ENCODE measurements around the gene TMEM141. TPM values are rescaled to one million over a fixed set of nuclear protein-coding genes. Genes with fewer than 3 reads are reported as not detected.

The TMEM141 gene
- total RNA-seq, 4 donors from 2014 or later, result 179 to 392 (median 224) TPM

DNA sequence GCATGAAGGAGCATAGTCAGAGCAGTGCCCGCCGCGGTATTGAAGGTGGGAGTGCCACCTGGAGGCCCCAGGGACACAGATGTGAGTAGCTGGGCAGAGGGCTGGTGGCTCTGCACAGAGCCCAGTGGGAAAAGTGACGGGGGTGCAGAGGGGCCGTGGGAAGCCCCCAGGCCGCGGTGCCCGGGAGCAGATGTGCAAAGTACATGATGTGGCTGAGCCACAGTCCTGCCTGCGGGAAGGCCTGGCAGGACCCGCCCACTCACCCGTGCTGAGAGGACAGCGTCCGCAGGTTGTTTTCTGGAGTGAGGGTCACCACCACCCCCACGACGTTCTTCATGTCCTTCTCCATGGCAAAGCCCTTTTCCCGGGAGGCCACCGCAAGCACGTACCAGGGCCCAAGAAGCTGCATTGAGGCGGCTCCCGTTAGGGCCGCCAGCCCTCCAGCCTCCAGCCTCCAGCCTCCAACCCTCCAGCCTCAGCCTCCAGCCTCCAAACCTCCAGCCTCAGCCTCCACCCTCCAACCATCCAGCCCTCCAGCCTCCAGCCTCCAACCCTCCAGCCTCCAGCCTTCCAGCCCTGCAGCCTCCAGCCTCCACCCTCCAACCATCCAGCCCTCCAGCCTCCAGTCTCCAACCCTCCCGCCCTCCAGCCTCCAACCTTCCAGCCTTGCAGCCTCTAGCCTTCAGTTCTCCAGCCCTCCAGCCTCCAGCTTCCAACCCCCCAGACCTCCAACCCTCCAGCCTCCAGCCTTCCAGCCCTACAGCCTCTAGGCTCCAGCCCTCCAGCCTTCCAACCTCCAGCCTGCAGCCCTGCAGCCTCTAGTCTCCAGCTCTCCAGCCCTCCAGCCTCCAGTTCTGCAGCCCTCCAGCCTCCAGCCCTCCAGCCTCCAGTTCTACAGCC, 43.7 kb upstream of the TMEM141 start:
- H3K9me3 ChIP-seq, result no peaks in the 10 kb centered on the region
- 81 to 88% methylated on average over 11 to 20 of the region's 22 CpGs for WGBS, 2 donors (ENCODE audit: low coverage in 1 of 2)
- no peak for TF ChIP-seq POLR2A (IDR thresholded peaks at IDR 0.05)
- TF ChIP-seq, protein P1, sequence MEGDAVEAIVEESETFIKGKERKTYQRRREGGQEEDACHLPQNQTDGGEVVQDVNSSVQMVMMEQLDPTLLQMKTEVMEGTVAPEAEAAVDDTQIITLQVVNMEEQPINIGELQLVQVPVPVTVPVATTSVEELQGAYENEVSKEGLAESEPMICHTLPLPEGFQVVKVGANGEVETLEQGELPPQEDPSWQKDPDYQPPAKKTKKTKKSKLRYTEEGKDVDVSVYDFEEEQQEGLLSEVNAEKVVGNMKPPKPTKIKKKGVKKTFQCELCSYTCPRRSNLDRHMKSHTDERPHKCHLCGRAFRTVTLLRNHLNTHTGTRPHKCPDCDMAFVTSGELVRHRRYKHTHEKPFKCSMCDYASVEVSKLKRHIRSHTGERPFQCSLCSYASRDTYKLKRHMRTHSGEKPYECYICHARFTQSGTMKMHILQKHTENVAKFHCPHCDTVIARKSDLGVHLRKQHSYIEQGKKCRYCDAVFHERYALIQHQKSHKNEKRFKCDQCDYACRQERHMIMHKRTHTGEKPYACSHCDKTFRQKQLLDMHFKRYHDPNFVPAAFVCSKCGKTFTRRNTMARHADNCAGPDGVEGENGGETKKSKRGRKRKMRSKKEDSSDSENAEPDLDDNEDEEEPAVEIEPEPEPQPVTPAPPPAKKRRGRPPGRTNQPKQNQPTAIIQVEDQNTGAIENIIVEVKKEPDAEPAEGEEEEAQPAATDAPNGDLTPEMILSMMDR (IDR thresholded peaks at IDR 0.05), result no peak
- TF ChIP-seq POLR2AphosphoS5 (IDR thresholded peaks at IDR 0.05), result no peak
- TF ChIP-seq EP300 (IDR thresholded peaks at IDR 0.05; ENCODE audit: low read depth), result no peak
- H3K27me3 ChIP-seq, result peaks cover 32% of the 10 kb centered on the region
- peaks cover 0 to 4% (median under 1%) of the 10 kb centered on the region in 4 donors for H3K4me1 ChIP-seq
- intact Hi-C loops (cut with DNase I; ENCODE audit: low total_unique reads), result no loop called here
- H3K4me3 ChIP-seq, result no peak overlapping the region
- no peak for DNase-seq
- H3K27ac ChIP-seq, result no peak overlapping the region
- no peaks in the 10 kb centered on the region for H3K36me3 ChIP-seq
- in situ Hi-C loops (cut with MboI; ENCODE audit: low pct_ligation_motif_present in 1 of 4, low pct_unique_long_range_greater_than_20kb in 1 of 4, low sequenced_read_pairs in 3 of 4), result no loop called here

DNA sequence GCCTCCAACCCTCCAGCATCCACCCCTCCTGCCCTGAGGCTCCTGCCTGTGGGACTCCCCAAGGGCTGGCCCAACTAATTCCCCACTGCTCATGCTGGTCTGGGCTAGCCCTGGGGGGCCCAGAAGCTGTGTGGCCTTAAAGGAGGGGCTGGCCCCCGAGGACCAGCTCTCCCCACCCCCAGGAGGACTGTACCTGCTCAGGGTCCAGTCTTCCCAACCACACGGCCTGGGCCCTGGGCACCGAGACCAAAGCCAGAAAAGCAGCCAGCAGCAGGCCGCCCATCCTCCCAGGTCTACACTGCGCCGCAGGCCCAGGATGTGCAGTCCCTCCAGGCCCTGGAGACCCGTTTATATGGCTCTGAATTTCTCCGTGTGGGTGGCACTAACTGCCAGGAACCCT, 42.9 kb upstream of the TMEM141 start, which contains the start of gene LCN6:
Gene LCN6 (minus strand): TSS at position 325 of the 400 bp plus-strand sequence. CDS start 42 bp downstream, at position 283.
- TF ChIP-seq EP300 (IDR thresholded peaks at IDR 0.05; ENCODE audit: low read depth) (no peak), POLR2AphosphoS5 (IDR thresholded peaks at IDR 0.05) (no peak), POLR2A (IDR thresholded peaks at IDR 0.05) (no peak)
- TF ChIP-seq, protein P1 (IDR thresholded peaks at IDR 0.05), result no peak
- Histone ChIP-seq H3K27ac (peak within 1 kb of the TSS in 1 of 4 donors; percentile 43), H3K4me1 (no peaks in the 10 kb centered on the region), H3K36me3 (no peaks in the 10 kb centered on the region), H3K4me3 (no peak within 1 kb of the TSS), H3K9me3 (no peaks in the 10 kb centered on the region), H3K27me3 (peaks cover 27% of the 10 kb centered on the region)
- no peak for DNase-seq
- in situ Hi-C loops (cut with MboI; ENCODE audit: low pct_ligation_motif_present in 1 of 4, low pct_unique_long_range_greater_than_20kb in 1 of 4, low sequenced_read_pairs in 3 of 4), result no loop called here
- intact Hi-C loops (cut with DNase I; ENCODE audit: low total_unique reads), result no loop called here
- WGBS, 2 donors (ENCODE audit: low coverage in 1 of 2), result 42% methylated on average over 3 of the region's 8 CpGs; no CpG with 5 or more reads in 1 of the 2 donors

DNA sequence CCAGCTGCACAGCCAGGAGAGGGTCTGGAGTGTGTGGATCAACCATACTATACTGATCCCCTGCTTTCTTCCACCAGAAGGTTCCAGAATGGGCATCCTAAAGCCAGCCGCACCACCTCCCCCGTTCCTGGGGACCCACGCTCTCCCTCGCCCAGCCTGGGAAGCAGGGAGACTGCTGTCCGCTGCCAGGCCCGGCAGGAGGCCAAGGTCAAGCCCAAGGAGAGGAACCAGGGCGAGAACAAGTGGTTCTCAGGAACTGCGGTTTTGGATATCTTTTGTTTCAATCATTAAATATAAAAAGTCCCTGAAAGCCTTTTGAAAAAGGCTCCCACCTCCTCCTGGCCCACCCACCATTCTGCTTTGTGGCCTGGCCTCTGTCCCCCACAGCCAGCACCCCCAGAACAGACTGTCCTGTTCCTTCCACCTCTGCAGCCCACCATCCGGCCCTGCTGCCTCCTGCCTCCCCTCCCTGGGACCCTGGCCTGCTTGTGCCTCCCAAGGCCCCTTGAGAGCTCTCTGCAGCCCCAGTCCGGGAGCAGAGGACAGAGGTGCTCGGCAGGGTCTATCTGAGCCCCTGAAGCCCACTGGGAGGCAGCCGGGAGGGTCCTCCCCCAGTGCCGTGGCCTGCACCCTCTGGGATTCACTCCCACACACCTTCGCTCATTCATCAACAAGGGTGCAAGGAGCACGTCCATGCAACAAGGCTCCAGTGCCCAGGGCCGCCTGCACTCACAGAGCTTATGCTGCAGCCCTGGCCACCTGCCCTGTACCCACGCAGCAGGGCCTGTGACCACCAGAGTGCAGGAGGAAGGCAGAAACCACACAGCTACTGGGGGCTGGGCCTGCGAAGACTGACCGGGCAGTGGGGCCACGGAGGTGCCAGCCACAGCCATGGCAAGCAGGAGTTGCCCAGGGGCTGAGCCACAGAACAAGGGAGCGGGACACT, 42.2 kb upstream of the TMEM141 start:
- TF ChIP-seq, protein P1 (IDR thresholded peaks at IDR 0.05), result no peak
- no peak for TF ChIP-seq POLR2A (IDR thresholded peaks at IDR 0.05)
- no peak for TF ChIP-seq POLR2AphosphoS5 (IDR thresholded peaks at IDR 0.05)
- no peak for TF ChIP-seq EP300 (IDR thresholded peaks at IDR 0.05; ENCODE audit: low read depth)
- intact Hi-C loops (cut with DNase I; ENCODE audit: low total_unique reads), result no loop called here
- H3K27me3 ChIP-seq, result peaks cover 20% of the 10 kb centered on the region

DNA sequence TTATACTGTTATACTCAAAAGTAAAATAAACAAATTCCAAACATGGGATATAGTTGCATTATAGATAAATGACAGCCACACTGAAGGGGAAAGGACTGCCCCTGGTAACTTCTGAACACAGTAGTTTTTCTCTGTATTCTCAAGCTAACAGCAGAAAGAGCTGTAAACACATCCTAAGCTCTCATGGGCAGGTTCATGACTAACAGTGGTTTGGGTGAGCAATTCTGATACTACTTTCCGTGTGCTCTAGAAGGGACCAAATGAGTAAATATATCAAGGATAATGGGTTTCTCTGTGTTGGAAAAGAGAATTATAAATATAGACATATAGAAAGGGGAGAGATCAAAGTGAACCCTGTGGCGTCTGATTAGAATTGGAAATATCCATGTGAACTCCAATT, 40.6 kb upstream of the TMEM141 start:
- peaks cover 0 to 2% of the 10 kb centered on the region in 2 donors for H3K9me3 ChIP-seq
- DNase-seq, result no peak
- intact Hi-C loops (cut with DNase I; ENCODE audit: low total_unique reads), result no loop called here
- TF ChIP-seq POLR2AphosphoS5 (IDR thresholded peaks at IDR 0.05), result no peak
- TF ChIP-seq, protein P1 (IDR thresholded peaks at IDR 0.05), result no peak
- TF ChIP-seq EP300 (IDR thresholded peaks at IDR 0.05; ENCODE audit: low read depth), result no peak
- no peak for TF ChIP-seq POLR2A (IDR thresholded peaks at IDR 0.05)
- H3K4me1 ChIP-seq, result no peaks in the 10 kb centered on the region
- H3K27me3 ChIP-seq, result peaks cover 16% of the 10 kb centered on the region
- 52 to 55% methylated on average over 2 of the region's 2 CpGs for whole genome bisulfite sequencing, 2 donors (ENCODE audit: low coverage in 1 of 2)
- in situ Hi-C loops (cut with MboI; ENCODE audit: low pct_ligation_motif_present in 1 of 4, low pct_unique_long_range_greater_than_20kb in 1 of 4, low sequenced_read_pairs in 3 of 4), result no loop called here
- no peak overlapping the region for H3K27ac ChIP-seq
- H3K36me3 ChIP-seq, result no peaks in the 10 kb centered on the region
- no peak overlapping the region for H3K4me3 ChIP-seq

More for the DNA sequence above, 42.2 kb upstream of the TMEM141 start:
- no peak for DNase-seq
- H3K36me3 ChIP-seq, result no peaks in the 10 kb centered on the region
- no peak overlapping the region for H3K4me3 ChIP-seq
- H3K27ac ChIP-seq, result peak overlapping the region in 1 of 4 donors; percentile 43
- no peaks in the 10 kb centered on the region for H3K9me3 ChIP-seq
- in situ Hi-C loops (cut with MboI; ENCODE audit: low pct_ligation_motif_present in 1 of 4, low pct_unique_long_range_greater_than_20kb in 1 of 4, low sequenced_read_pairs in 3 of 4), result no loop called here
- H3K4me1 ChIP-seq, result no peaks in the 10 kb centered on the region
- WGBS, 2 donors (ENCODE audit: low coverage in 1 of 2), result 83 to 90% methylated on average over 1 to 17 of the region's 21 CpGs
